ENCODE results near the gene FMO4.
"Not testable (repeated sequence)": the region's sequence is repeated elsewhere in the genome, so short reads cannot be mapped to it uniquely, and the experiment has no call there.

Gene FMO4

DNA sequence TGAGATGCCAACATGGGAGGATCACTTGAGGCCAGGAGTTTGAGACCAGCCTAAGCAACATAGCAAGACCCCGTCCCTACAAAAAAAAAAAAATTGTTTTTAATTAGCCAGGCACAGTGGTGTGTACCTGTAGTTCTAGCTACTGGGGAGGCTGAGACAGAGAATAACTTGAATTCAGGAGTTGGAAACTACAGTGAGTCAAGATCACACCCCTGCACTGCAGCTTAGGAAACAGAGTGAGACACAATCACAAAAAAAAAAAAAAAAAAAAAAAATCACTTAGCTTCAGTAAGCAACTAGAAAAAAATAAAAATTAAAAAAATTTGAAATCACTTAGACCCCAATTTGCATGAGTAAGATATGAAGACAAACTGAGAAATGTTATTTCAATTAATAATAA is 53.5 kb downstream of the FMO4 start:
- Histone ChIP-seq H3K9me3 (ENCODE audit: control insufficient read depth, insufficient read depth, low read depth, low read length) (no peaks in the 10 kb centered on the region), H3K36me3 (ENCODE audit: control insufficient read depth in 2 of 2, insufficient read depth in 1 of 2, low read length in 2 of 2) (no peaks in the 10 kb centered on the region), H3K4me1 (ENCODE audit: control insufficient read depth, insufficient read depth, low read length) (no peaks in the 10 kb centered on the region), H3K4me3 (ENCODE audit: low read depth, low read length) (no peak overlapping the region), H3K27ac (ENCODE audit: extremely low read depth, low read depth, low read length) (no peak overlapping the region)
- TF ChIP-seq YY2 (tag by site-specific recombination; IDR thresholded peaks at IDR 0.05) = no peak
- ChIA-PET CTCF (interaction anchor here (0.6 to 0.7 kb wide), 2 partner anchors 28 to 29 kb away, joined by 3 to 5 read pairs; no protein-coding TSS in a partner anchor), POLR2A (no interaction called here)

DNA sequence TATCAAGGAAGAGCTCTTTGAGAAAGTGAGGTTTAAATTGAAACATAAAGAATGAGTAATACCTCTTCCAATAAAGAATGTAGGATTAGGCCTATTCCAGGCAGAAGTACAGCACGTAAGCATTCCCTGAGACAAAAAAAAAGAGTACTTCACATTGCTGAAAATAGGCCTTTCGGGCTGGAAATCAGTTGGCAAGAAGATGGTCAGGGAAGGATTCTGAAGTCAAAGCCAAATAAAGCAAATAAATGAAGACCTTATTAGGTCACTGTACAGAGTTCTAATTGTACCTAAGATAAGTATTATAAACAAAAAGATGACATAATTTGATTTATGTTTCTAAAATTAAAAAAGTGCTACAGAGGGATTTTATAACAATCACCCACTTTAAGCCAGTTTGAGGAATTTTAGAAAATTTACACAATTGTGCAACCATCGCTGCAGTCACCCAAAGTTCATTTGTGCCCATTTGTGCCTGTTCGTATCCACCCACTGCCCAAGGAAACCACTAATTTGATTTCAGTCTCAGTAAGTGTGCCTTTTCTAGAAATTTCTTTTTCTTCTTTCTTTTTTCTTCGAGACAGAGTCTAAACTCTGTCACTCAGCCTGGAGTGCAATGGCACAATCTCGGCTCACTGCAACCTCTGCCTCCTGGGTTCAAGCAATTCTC is 58.6 kb downstream of the FMO4 start:
- CTCF ChIA-PET = interaction anchor here (0.6 to 1.0 kb wide), 3 partner anchors 17 to 682 kb away, joined by 3 read pairs; no protein-coding TSS in a partner anchor
- Histone ChIP-seq H3K9me3 (ENCODE audit: control insufficient read depth, insufficient read depth, low read depth, low read length) (no peaks in the 10 kb centered on the region), H3K4me1 (ENCODE audit: control insufficient read depth, insufficient read depth, low read length) (no peaks in the 10 kb centered on the region), H3K27ac (ENCODE audit: extremely low read depth, low read depth, low read length) (no peak overlapping the region), H3K36me3 (ENCODE audit: control insufficient read depth in 2 of 2, insufficient read depth in 1 of 2, low read length in 2 of 2) (no peaks in the 10 kb centered on the region), H3K4me3 (ENCODE audit: low read depth, low read length) (no peak overlapping the region)
- TF ChIP-seq ZNF433 (tag by site-specific recombination; IDR thresholded peaks at IDR 0.05; ENCODE audit: low read depth) (no peak), TCF7L2 (IDR thresholded peaks at IDR 0.05; ENCODE audit: borderline replicate concordance, low read depth, low read length) (no peak), ZNF585B (tag by site-specific recombination; IDR thresholded peaks at IDR 0.05) (no peak), ZNF37A (tag by site-specific recombination; IDR thresholded peaks at IDR 0.05) (no peak), ZNF624 (tag by site-specific recombination; IDR thresholded peaks at IDR 0.05) (no peak), SP7 (tag by site-specific recombination; IDR thresholded peaks at IDR 0.05) (no peak)
- TF ChIP-seq, protein P1, sequence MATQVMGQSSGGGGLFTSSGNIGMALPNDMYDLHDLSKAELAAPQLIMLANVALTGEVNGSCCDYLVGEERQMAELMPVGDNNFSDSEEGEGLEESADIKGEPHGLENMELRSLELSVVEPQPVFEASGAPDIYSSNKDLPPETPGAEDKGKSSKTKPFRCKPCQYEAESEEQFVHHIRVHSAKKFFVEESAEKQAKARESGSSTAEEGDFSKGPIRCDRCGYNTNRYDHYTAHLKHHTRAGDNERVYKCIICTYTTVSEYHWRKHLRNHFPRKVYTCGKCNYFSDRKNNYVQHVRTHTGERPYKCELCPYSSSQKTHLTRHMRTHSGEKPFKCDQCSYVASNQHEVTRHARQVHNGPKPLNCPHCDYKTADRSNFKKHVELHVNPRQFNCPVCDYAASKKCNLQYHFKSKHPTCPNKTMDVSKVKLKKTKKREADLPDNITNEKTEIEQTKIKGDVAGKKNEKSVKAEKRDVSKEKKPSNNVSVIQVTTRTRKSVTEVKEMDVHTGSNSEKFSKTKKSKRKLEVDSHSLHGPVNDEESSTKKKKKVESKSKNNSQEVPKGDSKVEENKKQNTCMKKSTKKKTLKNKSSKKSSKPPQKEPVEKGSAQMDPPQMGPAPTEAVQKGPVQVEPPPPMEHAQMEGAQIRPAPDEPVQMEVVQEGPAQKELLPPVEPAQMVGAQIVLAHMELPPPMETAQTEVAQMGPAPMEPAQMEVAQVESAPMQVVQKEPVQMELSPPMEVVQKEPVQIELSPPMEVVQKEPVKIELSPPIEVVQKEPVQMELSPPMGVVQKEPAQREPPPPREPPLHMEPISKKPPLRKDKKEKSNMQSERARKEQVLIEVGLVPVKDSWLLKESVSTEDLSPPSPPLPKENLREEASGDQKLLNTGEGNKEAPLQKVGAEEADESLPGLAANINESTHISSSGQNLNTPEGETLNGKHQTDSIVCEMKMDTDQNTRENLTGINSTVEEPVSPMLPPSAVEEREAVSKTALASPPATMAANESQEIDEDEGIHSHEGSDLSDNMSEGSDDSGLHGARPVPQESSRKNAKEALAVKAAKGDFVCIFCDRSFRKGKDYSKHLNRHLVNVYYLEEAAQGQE (tag by site-specific recombination; IDR thresholded peaks at IDR 0.05) = no peak
- TF ChIP-seq, protein P2, sequence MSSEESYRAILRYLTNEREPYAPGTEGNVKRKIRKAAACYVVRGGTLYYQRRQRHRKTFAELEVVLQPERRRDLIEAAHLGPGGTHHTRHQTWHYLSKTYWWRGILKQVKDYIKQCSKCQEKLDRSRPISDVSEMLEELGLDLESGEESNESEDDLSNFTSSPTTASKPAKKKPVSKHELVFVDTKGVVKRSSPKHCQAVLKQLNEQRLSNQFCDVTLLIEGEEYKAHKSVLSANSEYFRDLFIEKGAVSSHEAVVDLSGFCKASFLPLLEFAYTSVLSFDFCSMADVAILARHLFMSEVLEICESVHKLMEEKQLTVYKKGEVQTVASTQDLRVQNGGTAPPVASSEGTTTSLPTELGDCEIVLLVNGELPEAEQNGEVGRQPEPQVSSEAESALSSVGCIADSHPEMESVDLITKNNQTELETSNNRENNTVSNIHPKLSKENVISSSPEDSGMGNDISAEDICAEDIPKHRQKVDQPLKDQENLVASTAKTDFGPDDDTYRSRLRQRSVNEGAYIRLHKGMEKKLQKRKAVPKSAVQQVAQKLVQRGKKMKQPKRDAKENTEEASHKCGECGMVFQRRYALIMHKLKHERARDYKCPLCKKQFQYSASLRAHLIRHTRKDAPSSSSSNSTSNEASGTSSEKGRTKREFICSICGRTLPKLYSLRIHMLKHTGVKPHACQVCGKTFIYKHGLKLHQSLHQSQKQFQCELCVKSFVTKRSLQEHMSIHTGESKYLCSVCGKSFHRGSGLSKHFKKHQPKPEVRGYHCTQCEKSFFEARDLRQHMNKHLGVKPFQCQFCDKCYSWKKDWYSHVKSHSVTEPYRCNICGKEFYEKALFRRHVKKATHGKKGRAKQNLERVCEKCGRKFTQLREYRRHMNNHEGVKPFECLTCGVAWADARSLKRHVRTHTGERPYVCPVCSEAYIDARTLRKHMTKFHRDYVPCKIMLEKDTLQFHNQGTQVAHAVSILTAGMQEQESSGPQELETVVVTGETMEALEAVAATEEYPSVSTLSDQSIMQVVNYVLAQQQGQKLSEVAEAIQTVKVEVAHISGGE (tag by site-specific recombination; conservative IDR thresholded peaks at IDR 0.05; ENCODE audit: low read depth) = no peak
- TF ChIP-seq, protein P3, sequence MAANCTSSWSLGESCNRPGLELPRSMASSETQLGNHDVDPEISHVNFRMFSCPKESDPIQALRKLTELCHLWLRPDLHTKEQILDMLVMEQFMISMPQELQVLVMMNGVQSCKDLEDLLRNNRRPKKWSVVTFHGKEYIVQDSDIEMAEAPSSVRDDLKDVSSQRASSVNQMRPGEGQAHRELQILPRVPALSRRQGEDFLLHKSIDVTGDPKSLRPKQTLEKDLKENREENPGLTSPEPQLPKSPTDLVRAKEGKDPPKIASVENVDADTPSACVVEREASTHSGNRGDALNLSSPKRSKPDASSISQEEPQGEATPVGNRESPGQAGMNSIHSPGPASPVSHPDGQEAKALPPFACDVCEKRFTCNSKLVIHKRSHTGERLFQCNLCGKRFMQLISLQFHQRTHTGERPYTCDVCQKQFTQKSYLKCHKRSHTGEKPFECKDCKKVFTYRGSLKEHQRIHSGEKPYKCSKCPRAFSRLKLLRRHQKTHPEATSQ (tag by site-specific recombination; IDR thresholded peaks at IDR 0.05) = no peak
- POLR2A ChIA-PET = no interaction called here

DNA sequence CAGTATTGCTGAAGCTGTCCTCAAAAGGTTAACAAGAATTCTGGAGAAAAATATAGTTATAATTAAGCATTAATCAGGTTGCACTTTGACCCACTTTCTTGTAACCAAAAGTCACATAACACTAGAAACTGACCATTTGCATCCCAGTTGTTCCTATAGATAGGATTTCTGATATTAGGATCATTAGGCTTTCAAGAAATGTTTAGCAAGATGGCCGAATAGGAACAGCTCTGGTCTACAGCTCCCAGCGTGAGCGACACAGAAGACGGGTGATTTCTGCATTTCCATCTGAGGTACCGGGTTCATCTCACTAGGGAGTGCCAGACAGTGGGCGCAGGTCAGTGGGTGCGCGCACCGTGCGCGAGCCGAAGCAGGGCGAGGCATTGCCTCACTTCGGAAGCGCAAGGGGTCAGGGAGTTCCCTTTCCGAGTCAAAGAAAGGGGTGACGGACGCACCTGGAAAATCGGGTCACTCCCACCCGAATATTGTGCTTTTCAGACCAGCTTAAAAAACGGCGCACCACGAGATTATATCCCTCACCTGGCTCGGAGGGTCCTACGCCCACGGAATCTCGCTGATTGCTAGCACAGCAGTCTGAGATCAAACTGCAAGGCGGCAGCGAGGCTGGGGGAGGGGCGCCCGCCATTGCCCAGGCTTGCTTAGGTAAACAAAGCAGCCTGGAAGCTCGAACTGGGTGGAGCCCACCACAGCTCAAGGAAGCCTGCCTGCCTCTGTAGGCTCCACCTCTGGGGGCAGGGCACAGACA is 59.6 kb downstream of the FMO4 start:
- H3K4me1 ChIP-seq (ENCODE audit: control insufficient read depth, insufficient read depth, low read length); H3K27ac ChIP-seq (ENCODE audit: extremely low read depth, low read depth, low read length); H3K36me3 ChIP-seq (ENCODE audit: control insufficient read depth in 2 of 2, insufficient read depth in 1 of 2, low read length in 2 of 2); H3K4me3 ChIP-seq (ENCODE audit: low read depth, low read length); H3K9me3 ChIP-seq (ENCODE audit: control insufficient read depth, insufficient read depth, low read depth, low read length); POLR2A ChIA-PET: not testable (repeated sequence)
- CTCF ChIA-PET = interaction anchor here (1.0 kb wide), 1 partner anchor 60 kb away, joined by 3 read pairs; no protein-coding TSS in a partner anchor

Data from HEK293 (cell line).